Measurements from ENCODE around the gene BTF3L4.

BTF3L4 gene

GRCh38 chr1:52123622-52124021 is 67.5 kb downstream of the BTF3L4 start:
- DNase-seq (ENCODE audit: low read depth), result no peak

GRCh38 chr1:52125736-52126359 is 69.8 kb downstream of the BTF3L4 start:
- DNase-seq (ENCODE audit: low read depth), result no peak

GRCh38 chr1:52127181-52128180 is 71.4 kb downstream of the BTF3L4 start:
- DNase-seq (ENCODE audit: low read depth), result no peak

- DNase-seq (ENCODE audit: low read depth), result no peak
Measured at GRCh38 chr1:52139817-52140540, 83.9 kb downstream of the BTF3L4 start.
